Sigmoid colon (tissue), 7 donors: Measurements from ENCODE around the gene AP4B1. TPM values are rescaled to one million over a fixed set of nuclear protein-coding genes. Genes with fewer than 3 reads are reported as not detected.

ENCODE experiments used
- DNase-seq: peaks from one replicate; pipeline ENCODE4 v3.0.0-alpha.2; 2019
- H3K27ac ChIP-seq, 4 donors: fragments of 200-600 bp; sonication (generic); one replicate each; pipeline ENCODE4 v1.5.1; 2016 to 2019; ENCODE audit warnings: mild to moderate bottlenecking in 1 of 4
- H3K27me3 ChIP-seq, 3 donors: fragments of 200-600 bp; sonication (generic); one replicate each; pipeline ENCODE4 v1.5.1; 2019; ENCODE audit warnings: mild to moderate bottlenecking in 1 of 3
- H3K36me3 ChIP-seq, 4 donors: fragments of 200-600 bp; sonication (generic); one replicate each; pipeline ENCODE4 v1.5.1; 2016 to 2019
- H3K4me1 ChIP-seq, 4 donors: fragments of 200-600 bp; sonication (generic); one replicate each; pipeline ENCODE4 v1.5.1; 2017 to 2019
- H3K4me3 ChIP-seq, 4 donors: fragments of 200-600 bp; sonication (generic); one replicate each; pipeline ENCODE4 v1.5.1; 2017 to 2019; ENCODE audit warnings: mild to moderate bottlenecking in 2 of 4, moderate library complexity in 1 of 4
- H3K9me3 ChIP-seq, 4 donors: fragments of 200-600 bp in 3 of 4; sonication (generic) in 3 of 4; one replicate each; pipeline versions ENCODE4 v1.5.1 to v1.6.1; 2013 to 2019
- CTCF ChIP-seq, 4 experiments: fragments of 450-650 bp in 3 of 4; fragments of 200-600 bp in 1 of 4; IDR thresholded peaks; one replicate each; pipeline ENCODE4 v1.5.1; 2016 to 2019; ENCODE audit warnings: antibody characterized with exemption in 4 of 4, mild to moderate bottlenecking in 3 of 4, moderate library complexity in 2 of 4
- EP300 ChIP-seq, 4 donors: sonication (generic); formaldehyde crosslinking; IDR thresholded peaks; one replicate each; pipeline ENCODE4 v1.6.1; 2017; ENCODE audit warnings: antibody characterized with exemption in 4 of 4
- POLR2A ChIP-seq, 2 donors: fragments of 450-650 bp; IDR thresholded peaks; one replicate each; pipeline ENCODE4 v1.6.1; 2016; ENCODE audit warnings: antibody characterized with exemption in 2 of 2, mild to moderate bottlenecking in 2 of 2, moderate library complexity in 2 of 2
- POLR2AphosphoS5 ChIP-seq, 4 donors: sonication (generic); formaldehyde crosslinking; IDR thresholded peaks; one replicate each; pipeline ENCODE4 v1.6.1; 2017; ENCODE audit warnings: antibody characterized with exemption in 4 of 4
- WGBS, 2 donors: extraction: QIAGEN DNeasy Blood & Tissue Kit; methylation state at CpG; one replicate each; pipeline ENCODE4 v1.1.7; 2013; 5-methylcytosine and 5-hydroxymethylcytosine counted together
- intact Hi-C: fragments of 100-400 bp; cut with DNase I; formaldehyde crosslinking; loops from one replicate; pipeline ENCODE4 v1.15.1; 2023
- polyA plus RNA-seq, 3 donors: library from polyadenylated mRNA; stranded (reverse); fragments of 200-250 nt; gene quantifications; one replicate each; pipeline ENCODE4 v1.2.3, GENCODE V29; 2013
- total RNA-seq, 4 donors: library from RNA; depleted of rRNA; stranded (reverse); fragments of >200 nt; gene quantifications; one replicate each; pipeline ENCODE4 v1.1.0, GENCODE V29; 2016
- donor health status: healthy with polysubstance abuse.
- donor health status: Bipolar disorder and iron deficiency.
- donor health status: healthy.

AP4B1 gene
- total and polyA plus RNA-seq, 7 donors, result 4.8 to 21.3 (median 8.0) TPM

DNA sequence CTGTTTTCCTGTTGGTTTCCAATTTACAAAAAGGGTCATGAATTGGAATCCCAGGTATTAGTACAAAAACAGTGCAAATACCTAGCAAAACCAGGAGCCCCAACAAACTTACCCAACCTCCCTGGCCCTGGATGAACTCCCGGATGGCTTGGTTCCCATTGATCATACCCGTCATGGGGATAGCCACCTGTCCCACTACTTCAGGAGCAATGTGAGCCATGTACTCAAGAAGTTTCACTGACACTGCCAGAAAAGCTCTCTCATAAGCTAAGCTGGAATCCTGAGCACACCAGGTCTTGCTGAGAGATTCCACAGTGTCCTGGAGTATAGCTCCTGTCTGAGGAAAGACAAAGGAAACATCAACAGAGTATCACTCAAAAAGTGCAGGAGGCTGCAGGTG, 22.9 kb downstream of the AP4B1 start:
- Histone ChIP-seq H3K9me3 (no peaks in the 10 kb centered on the region), H3K36me3 (no peaks in the 10 kb centered on the region), H3K27me3 (no peaks in the 10 kb centered on the region), H3K4me3 (no peak overlapping the region), H3K4me1 (no peaks in the 10 kb centered on the region), H3K27ac (no peak overlapping the region)
- DNase-seq, result no peak
- WGBS, 2 donors, result 83 to 85% methylated on average over 2 of the region's 2 CpGs
- intact Hi-C loops, result no loop called here
- TF ChIP-seq EP300 (IDR thresholded peaks at IDR 0.05) (no peak), POLR2A (IDR thresholded peaks at IDR 0.05) (no peak), CTCF (IDR thresholded peaks at IDR 0.05) (no peak), POLR2AphosphoS5 (IDR thresholded peaks at IDR 0.05) (no peak)

- intact Hi-C loops, result no loop called here
- no peak overlapping the region for H3K27ac ChIP-seq
- H3K36me3 ChIP-seq, result no peaks in the 10 kb centered on the region
- WGBS, 2 donors, result 84 to 85% methylated on average over 4 of the region's 4 CpGs
- no peaks in the 10 kb centered on the region for H3K9me3 ChIP-seq
- H3K4me3 ChIP-seq, result no peak overlapping the region
- TF ChIP-seq EP300 (IDR thresholded peaks at IDR 0.05) (no peak), POLR2A (IDR thresholded peaks at IDR 0.05) (no peak), POLR2AphosphoS5 (IDR thresholded peaks at IDR 0.05) (no peak), CTCF (IDR thresholded peaks at IDR 0.05) (no peak)
- no peaks in the 10 kb centered on the region for H3K27me3 ChIP-seq
- no peaks in the 10 kb centered on the region for H3K4me1 ChIP-seq
- no peak for DNase-seq
Measured at GRCh38 chr1:113879739-113880038, 24.9 kb downstream of the AP4B1 start.

DNA sequence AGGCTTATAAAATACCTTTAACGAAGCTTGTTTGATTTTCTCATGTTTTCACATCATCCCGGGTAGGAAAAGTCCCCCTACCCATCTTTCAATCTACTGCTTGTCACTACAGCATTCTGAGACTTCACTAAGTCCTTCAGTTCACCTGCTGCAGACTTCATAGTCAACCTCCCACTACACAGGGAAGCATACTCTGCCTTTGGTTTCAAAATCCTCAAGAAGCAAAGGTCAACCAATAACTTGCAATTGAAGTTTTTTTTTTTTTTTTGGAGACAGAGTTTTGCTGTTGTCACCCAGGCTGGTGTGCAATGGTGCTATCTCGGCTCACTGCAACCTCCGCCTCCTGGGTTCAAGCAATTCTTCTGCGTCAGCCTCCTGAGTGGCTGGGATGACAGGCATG, 28.4 kb downstream of the AP4B1 start:
- Histone ChIP-seq H3K36me3 (no peaks in the 10 kb centered on the region), H3K4me3 (no peak overlapping the region), H3K9me3 (no peaks in the 10 kb centered on the region), H3K27ac (no peak overlapping the region), H3K4me1 (no peaks in the 10 kb centered on the region), H3K27me3 (no peaks in the 10 kb centered on the region)
- TF ChIP-seq POLR2A (IDR thresholded peaks at IDR 0.05) (no peak), POLR2AphosphoS5 (IDR thresholded peaks at IDR 0.05) (no peak), EP300 (IDR thresholded peaks at IDR 0.05) (no peak), CTCF (IDR thresholded peaks at IDR 0.05) (no peak)
- no peak for DNase-seq
- 50 to 81% methylated on average over 5 of the region's 5 CpGs for WGBS, 2 donors
- intact Hi-C loops, result no loop called here

- no peaks in the 10 kb centered on the region for H3K4me1 ChIP-seq
- no peaks in the 10 kb centered on the region for H3K27me3 ChIP-seq
- intact Hi-C loops, result no loop called here
- no peak overlapping the region for H3K4me3 ChIP-seq
- H3K27ac ChIP-seq, result no peak overlapping the region
- no peaks in the 10 kb centered on the region for H3K9me3 ChIP-seq
- no peaks in the 10 kb centered on the region for H3K36me3 ChIP-seq
- 65 to 74% methylated on average over 2 of the region's 2 CpGs for WGBS, 2 donors
- no peak for TF ChIP-seq CTCF (IDR thresholded peaks at IDR 0.05)
- no peak for TF ChIP-seq POLR2AphosphoS5 (IDR thresholded peaks at IDR 0.05)
- no peak for TF ChIP-seq POLR2A (IDR thresholded peaks at IDR 0.05)
- no peak for TF ChIP-seq EP300 (IDR thresholded peaks at IDR 0.05)
- DNase-seq, result no peak
Measured at GRCh38 chr1:113875714-113876113, 28.9 kb downstream of the AP4B1 start.

- Histone ChIP-seq H3K4me3 (no peak overlapping the region), H3K36me3 (no peaks in the 10 kb centered on the region), H3K4me1 (no peaks in the 10 kb centered on the region), H3K27ac (no peak overlapping the region), H3K9me3 (no peaks in the 10 kb centered on the region), H3K27me3 (no peaks in the 10 kb centered on the region)
- DNase-seq, result no peak
- WGBS, 2 donors, result 15 to 39% methylated on average over 1 of the region's 1 CpG
- intact Hi-C loops, result no loop called here
- TF ChIP-seq CTCF (IDR thresholded peaks at IDR 0.05) (no peak), POLR2AphosphoS5 (IDR thresholded peaks at IDR 0.05) (no peak), EP300 (IDR thresholded peaks at IDR 0.05) (no peak)
Measured at GRCh38 chr1:113874012-113874879, 30.4 kb downstream of the AP4B1 start.
